Neural progenitor cell (in vitro differentiated cells): ENCODE measurements around the gene BTBD9.

ENCODE experiments used
- EZH2 ChIP-seq: fragments of 200-600 bp; sonication (generic); IDR thresholded peaks from 2 replicates; pipeline ENCODE4 v1.6.1; 2017; ENCODE audit warnings: antibody characterized with exemption, mild to moderate bottlenecking, moderate library complexity
- TF ChIP-seq, protein P1 (sequence below): fragments of 200-600 bp; sonication (generic); IDR thresholded peaks from 2 replicates; pipeline ENCODE4 v1.5.1; 2017; ENCODE audit warnings: antibody characterized with exemption, mild to moderate bottlenecking

DNA sequence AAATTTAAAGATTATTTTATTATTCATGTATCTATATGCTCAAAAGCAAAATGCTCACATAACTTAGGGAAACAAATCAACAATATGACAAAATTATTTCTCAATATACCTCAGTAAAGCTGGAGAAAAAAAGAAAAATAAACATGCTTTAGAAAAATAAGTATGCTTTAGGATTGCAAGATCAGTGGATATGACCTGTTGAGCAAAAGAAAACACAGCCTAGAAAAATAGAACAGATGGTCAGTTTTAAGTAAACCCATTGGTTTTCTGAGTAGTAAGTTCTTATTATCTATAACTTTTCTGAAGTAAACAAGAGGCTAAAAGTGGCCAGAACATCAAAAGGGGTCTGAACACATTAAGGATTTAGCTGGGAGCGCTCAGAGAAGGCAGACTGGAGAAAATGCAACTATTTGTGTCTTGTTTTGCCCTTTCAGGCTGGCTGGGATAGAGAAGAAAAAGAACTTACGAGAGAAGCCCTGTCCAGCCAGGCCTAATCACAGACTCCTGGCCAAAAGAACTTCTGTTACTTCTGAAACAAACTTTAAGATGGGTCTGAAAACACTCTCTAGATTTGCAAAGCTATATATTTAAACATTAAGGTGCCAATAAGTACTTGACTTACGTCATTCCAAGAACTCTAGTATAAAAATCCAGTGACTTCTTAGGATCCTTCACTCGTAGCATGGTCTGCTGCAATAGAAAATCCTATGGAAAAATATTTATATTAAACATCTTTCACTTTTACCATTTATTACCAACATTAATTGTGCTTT lies 46.7 kb upstream of the BTBD9 start:
- TF ChIP-seq, protein P1, sequence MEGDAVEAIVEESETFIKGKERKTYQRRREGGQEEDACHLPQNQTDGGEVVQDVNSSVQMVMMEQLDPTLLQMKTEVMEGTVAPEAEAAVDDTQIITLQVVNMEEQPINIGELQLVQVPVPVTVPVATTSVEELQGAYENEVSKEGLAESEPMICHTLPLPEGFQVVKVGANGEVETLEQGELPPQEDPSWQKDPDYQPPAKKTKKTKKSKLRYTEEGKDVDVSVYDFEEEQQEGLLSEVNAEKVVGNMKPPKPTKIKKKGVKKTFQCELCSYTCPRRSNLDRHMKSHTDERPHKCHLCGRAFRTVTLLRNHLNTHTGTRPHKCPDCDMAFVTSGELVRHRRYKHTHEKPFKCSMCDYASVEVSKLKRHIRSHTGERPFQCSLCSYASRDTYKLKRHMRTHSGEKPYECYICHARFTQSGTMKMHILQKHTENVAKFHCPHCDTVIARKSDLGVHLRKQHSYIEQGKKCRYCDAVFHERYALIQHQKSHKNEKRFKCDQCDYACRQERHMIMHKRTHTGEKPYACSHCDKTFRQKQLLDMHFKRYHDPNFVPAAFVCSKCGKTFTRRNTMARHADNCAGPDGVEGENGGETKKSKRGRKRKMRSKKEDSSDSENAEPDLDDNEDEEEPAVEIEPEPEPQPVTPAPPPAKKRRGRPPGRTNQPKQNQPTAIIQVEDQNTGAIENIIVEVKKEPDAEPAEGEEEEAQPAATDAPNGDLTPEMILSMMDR: no peak
- TF ChIP-seq EZH2: no peak
